22Rv1 (cell line): ENCODE results near the gene GRK3.

Experiments used
- ZFX ChIP-seq: fragments of 450-650 bp; IDR thresholded peaks from 2 replicates; pipeline ENCODE4 v1.6.1; 2017; ENCODE audit warnings: antibody characterized with exemption, borderline replicate concordance
- TF ChIP-seq, protein P1 (sequence below): fragments of 450-650 bp; IDR thresholded peaks from 2 replicates; pipeline ENCODE4 v1.5.1; 2017; ENCODE audit warnings: mild to moderate bottlenecking

DNA sequence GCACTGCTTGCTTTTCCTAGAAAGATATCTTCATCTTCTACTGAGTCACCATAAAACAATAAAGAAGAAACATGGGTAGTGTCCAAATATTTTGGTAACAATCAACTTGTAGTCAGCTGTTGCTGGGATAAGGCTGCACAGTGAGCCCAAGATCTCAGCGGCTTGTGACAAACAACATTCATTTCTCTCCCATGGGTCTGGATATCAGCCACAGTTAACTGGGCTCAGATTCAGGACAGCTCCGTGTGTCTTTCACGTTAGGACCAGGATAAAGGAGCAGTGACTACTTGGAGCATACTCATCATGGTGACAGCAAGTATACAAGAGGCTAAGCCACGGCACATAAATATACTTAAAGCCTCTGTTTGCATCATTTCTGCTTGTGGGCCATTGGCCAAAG lies 27.9 kb upstream of the GRK3 start:
- TF ChIP-seq, protein P1, sequence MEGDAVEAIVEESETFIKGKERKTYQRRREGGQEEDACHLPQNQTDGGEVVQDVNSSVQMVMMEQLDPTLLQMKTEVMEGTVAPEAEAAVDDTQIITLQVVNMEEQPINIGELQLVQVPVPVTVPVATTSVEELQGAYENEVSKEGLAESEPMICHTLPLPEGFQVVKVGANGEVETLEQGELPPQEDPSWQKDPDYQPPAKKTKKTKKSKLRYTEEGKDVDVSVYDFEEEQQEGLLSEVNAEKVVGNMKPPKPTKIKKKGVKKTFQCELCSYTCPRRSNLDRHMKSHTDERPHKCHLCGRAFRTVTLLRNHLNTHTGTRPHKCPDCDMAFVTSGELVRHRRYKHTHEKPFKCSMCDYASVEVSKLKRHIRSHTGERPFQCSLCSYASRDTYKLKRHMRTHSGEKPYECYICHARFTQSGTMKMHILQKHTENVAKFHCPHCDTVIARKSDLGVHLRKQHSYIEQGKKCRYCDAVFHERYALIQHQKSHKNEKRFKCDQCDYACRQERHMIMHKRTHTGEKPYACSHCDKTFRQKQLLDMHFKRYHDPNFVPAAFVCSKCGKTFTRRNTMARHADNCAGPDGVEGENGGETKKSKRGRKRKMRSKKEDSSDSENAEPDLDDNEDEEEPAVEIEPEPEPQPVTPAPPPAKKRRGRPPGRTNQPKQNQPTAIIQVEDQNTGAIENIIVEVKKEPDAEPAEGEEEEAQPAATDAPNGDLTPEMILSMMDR, result no peak
- TF ChIP-seq ZFX, result no peak
